Ecto neural progenitor cell (in vitro differentiated cells): ENCODE data around the gene MTMR3.

Experiments used
- DNase-seq: peaks from one replicate; pipeline ENCODE4 v3.0.0-alpha.2; 2018; ENCODE audit warnings: low spot score

The MTMR3 gene

DNA sequence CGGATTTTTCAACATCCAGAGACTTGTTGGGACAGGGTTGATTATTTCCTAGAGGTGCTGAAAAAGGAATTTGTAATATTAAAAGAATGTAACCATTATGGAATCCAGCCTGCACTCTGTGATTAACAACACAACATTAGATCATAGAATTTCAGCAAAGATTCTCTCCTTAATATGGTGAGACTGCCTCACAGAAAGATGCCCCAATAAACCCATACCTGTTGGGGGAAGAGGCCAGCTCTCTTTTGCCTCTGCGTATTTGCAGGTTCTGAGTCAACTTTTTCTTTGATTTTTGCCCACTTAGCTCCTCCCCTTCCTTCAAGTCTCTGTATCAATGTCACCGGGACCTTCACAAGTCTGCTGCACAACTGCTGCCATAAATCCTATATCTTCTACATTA lies 12.4 kb upstream of the MTMR3 start:
- no peak for DNase-seq

DNA sequence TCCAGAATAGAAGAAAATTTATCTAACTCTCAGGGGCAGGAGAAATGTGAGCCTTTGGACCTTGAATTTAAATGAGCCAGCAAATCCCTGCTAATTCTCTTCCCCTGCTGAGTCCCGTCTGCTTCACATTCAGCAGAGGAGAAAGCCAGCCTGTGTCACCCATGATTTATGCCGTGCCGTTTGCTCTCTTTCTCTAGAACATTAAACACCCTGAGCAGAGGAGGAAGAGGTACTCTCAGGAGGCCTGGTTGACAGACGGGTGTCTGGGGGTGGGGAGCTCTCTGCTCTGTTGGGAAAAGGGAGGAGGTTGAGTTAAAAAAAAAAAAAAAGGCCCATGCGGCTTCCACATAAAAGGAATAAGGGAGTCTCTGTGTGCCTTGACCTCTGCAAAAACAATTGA lies 11.3 kb upstream of the MTMR3 start:
- no peak for DNase-seq

DNA sequence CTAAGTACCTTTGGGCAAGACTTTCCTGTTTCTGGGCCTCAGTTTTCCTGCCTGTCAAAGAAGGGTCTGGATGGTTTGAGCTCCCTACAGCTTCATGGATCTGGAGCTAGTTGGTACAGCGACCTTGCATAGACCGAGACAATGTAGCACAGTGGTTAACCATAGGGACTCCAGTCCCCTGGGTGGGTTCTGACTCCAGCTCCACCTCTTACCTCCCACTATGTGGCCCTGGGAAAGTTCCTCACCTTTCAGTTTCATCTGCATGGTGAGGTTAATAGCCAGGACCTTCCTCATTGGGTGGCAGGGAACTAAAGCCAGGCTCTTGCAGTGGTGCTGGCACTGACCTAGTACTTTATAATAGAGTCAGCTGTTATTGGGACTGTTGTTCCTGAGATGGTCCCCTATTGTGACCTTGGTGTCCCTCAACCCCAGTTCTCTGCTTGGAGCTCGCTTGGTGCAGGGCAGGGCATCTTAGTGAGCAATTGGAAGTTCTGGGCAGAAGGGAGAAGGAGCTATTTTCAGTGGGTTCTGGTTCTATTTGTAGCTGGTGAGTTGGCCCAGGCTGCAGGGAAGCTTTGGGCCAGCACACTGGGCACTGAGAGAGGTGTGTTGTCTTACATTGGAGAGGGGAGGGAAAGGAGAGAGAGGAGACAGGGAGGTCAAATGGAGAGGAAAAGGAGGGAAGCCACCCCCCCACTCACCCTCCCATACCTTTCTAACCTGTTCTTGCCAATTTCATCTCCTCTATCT lies 10.7 kb upstream of the MTMR3 start:
- DNase-seq = no peak

DNA sequence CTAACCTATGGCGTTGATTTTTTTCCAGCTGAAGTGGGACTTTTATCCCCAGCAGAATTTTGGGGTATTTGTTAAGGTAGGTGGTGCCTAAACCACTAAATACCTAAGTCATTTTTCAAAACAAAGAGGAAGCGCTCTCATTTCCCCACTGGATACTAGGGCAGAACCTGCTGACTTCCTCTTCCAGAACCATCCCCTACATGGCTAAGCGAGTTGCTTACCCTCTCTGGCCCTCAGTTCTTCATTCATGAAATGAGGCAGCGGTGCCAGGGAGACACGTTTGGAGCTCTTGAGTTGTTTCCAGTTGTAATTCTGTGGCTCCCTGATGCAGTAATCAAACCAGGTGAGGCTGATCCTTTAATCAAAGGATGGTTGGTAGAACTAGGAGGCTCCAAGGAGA lies 10.0 kb upstream of the MTMR3 start:
- no peak for DNase-seq

DNA sequence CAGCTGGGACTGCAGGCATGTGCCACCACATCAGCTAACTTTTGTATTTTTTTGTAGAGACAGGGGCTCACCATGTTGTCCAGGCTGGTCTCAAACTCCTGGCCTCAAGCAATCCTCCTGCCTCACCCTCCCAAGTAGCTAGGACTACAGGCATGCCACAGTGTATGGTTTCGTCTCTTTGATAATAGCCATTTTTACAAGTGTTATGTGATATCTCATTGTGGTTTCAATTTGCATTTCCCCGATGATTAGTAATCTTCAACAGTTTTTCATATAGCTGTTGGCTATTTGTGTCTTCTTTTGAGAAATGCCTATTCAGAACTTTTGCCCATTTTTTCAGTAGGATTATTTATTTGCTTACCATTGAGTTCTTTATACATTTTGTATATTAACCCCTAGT lies 9.0 kb upstream of the MTMR3 start:
- DNase-seq = no peak

DNA sequence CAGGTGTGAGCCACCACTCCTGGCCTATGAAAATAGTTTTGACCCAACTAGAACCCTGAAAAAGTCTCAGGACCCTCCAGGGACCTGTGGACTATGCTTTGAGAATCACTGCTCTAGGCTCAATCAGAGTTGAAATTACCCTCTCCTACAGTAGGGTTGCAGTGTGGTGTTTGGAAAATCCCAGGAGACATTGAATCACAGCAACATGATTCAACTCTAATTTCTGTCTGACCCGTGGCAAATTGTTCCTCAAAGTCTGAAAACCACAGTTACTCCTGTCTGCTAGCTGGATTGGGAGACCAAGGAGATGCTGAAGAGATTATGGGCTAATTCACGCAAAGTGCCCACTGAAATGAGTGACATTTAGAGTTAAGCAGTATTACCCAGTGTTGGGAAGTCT lies 5.4 kb upstream of the MTMR3 start:
- DNase-seq = no peak

DNA sequence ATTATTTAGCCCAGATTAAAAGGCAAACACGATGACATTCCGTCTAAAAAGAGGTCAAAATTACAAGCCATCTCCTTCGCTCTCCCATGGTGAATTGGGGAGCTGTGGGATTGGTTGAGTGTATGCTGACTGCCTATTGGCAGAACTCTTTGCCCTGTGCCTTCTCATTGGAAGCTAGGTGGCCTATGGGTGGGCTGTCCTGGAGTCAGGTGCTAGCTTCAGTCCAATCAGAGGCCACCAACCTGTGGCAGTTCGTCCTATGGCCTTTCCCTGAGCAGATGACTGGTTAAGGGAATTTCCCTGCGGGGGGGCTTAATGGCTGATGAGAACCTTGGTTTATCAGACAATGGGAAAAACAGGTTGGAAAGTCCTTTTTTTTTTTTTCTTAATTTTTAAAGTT lies 3.2 kb upstream of the MTMR3 start:
- no peak for DNase-seq

DNA sequence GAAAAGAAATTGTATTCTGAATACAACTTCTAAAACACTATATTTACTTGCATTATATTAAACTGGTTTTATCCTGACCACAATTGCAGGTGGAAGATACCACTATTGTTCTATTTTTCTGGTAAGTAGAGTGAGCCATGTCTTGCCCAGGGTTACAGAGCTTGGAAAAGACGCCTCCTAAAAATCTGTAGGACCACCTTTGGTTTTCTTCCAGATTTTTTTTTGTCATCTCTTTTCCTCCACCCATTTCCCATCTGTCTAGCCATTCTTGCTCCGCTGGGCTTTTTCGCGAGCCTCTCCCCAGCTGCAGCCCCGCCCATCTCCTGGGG lies 294 bp upstream of the MTMR3 start:
- no peak for DNase-seq

DNA sequence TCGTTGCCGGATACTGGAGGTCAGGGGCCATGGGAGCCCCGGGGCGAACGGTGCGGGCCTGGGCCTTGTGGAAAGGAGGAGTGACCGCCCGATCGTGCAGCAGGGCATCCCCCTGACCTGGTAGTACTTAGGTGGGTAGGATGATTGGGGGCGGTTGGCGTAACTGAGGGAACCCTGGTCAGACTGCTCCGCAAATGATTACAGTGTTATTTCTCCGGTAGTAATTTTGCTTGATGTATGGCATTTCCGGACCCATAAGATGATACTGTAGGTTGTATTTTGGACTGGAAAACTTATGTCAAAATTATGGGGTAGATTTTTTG lies 762 bp downstream of the MTMR3 start:
- no peak for DNase-seq

DNA sequence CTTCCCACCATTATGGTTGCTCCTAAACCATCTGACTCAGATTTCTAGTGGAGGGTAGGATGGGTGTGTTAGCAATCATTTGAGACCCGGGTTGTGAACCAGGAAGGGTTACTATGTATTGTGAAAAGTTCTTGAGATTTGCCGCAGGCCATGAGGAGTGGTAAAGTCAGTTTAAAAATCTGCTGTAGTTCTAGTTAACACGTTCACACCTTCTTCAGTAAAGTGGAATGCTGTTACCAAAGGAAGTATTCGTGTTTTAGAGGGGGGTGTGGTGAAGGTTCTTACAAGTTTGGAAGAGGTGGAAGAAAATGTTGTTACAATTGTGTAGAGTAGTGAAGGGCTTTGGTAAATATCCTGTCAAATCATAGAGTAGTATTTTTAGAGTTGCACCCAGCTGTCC lies 2.6 kb downstream of the MTMR3 start:
- no peak for DNase-seq

DNA sequence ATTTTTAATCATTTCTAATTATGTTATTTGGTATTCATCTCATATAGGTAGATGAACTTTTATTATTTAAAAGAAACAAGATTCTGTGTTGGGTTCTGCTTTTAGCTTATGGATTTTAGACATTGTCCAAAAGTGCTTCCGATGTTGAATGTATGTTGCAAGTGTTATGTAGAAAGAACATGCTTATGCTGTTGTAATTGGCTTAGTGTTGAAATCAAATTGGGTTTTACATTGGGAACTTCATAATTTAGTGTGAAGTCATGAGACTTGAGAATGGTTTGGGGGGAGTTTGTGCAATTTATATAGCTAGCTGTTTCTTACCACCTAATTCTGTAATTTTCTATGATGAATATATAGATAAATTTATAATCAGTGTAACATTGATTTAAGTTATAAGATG lies 3.6 kb downstream of the MTMR3 start:
- DNase-seq = no peak

DNA sequence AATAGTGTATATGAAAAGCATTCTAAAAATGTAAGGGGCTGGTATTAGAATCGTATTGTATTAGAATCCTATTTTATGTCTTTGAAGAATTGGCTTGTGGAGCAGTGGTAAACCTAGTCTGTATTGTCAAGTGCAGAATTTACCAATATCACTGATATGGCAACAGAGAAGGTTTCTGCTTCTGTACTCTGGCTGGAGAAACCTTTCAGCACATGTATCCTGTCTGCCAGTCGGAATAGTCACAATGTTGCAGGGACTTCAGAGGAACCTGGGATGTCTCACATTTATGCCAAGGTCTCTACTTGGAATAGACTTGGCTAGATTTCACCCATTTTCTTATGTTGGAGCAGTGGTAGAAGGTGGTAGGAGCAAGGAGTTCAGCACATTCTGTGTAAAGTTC lies 4.4 kb downstream of the MTMR3 start:
- no peak for DNase-seq

DNA sequence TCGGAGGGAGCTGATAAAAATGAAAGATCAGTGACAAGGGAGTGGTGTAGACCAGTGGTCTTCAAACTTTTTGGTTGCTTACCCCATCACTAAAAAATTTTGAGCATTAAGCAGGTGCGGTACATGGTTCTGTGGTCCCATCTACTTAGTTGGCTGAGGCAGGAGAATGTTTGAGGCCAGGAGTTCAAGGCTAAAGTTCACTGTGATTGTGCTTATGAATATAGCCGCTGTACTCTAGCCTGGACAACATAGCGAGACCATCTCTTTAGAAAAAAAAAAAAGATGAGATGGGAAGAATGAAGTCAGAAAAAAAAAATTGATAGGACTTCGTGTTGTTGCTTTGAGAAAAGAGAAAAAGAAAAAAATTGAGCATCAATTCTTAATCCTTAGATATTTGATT lies 7.8 kb downstream of the MTMR3 start:
- DNase-seq = no peak

DNA sequence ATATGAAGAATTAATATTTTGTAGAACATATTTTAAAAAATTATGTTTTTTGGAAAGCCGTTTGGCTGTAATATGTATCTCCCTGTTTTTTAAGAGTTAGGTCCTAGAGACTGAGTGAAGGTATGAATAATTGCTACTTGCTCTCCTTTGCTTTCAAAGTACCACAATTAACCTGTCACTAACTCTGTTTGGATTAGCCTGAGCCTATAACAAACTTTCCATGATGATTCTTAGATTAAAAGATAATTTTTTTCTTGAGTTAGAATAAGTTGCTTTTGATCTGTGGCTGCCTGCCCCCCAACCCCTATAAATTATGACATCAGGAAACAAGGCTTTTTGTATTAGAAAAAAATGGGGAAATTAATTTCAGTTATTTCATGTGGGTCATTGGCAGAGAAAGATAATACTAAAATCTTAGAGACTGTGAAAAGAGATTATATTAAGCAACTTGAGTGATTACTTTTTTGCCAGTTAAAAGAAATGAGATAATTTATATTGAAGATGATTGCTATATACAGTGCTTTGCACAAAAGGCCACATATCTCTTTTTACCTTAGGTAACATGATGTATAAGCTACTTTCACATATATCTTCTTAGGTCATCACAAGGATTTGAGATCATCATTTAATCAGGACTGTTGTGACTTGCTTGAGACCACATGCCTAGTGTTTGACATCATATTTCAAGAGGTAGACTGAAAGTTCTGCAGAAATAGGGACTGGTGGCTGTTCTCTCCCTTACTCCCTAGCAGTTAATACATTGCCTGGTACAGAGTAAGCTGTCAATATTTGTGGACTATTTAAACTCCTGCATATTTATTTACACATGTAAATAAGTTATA lies 9.6 kb downstream of the MTMR3 start:
- DNase-seq = no peak

DNA sequence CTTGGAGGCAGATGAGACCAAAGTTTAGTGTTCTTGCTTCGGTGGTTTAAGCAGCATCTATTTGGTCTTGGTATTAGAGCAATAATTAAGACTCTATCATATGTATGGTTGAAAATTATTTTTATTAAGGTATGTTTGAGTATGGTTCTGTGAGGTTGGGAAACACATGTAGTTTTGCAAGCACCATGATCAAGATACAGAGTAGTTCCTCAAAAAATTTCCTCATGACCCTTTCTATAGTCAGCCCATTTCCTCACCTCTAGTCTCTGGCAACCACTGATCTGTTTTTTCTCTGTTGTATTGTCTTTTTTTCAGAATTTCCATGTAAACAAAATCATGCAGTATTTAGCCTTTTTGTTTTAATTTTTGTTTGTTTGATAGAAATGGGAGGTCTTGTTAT lies 18.4 kb downstream of the MTMR3 start:
- no peak for DNase-seq

DNA sequence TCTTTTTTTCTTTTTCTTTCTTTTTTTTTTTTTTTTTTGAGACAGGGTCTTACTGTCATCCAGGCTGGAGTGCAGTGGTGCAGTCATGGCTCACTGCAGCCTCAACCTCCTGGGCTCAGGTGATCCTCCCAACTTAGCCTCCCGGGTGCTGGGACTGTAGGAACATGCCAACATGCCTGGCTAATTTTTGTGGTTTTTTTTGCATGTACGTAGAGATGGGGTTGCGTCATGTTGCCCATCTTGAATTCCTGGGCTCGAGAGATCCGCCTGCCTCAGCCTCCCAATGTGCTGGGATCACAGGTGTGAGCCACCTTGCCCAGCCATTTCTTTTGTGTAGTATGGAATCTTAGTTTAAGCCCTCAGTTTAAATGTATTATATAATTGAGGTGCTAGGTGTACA lies 20.4 kb downstream of the MTMR3 start:
- DNase-seq = no peak

DNA sequence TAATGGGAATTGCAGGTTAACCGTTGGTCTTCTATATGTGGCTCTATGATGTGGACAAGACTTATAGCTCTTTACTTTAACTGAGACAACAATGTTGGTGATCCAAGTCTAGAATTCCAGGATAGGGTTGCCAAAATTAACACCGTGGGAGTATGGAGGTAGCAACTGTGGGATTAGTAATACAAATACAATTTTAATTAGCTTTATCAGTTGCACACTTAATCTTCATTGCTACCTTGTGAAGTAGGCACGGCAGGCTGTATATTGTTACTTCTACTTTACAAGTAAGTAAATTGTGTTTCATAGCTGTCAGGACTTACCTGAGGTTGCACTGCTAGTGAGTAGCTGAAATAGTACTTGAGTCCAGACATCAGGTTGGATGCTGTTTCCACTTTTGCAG lies 21.0 kb downstream of the MTMR3 start:
- no peak for DNase-seq

DNA sequence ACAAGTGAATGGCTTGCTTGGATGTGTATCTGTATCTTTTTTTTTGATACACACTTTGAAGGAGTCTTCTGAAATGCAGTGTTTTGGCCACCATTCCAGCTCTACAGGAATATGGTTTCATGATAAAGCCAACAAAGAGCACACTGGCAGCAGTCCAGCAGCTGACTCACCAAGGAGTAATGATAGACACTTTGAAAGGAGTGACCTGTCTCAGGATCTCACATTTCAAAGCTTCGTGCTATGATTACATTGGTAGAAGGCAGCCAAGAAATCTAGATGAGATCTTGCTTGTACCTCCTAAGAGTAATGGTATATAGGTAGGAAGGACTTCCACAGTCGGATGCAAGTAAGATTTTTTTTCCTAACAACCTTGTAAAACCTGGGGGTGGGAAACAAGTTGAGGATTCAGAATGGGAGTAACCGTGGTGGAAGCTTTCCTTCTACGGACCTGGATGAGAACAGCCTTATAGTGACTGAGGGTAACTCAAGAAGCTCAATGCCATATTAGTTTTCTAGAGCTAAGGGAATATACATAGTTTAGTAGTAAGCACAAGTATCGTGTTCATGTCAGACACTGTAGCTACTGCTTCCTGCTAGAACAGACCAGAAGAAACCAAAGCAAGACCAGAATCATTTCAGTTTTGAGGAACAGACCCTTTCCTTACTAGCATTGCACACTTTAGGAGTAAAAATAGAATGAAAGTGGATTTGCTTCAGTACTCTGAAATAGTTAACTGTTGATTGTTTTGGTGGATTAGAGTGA lies 25.0 kb downstream of the MTMR3 start:
- DNase-seq = no peak

DNA sequence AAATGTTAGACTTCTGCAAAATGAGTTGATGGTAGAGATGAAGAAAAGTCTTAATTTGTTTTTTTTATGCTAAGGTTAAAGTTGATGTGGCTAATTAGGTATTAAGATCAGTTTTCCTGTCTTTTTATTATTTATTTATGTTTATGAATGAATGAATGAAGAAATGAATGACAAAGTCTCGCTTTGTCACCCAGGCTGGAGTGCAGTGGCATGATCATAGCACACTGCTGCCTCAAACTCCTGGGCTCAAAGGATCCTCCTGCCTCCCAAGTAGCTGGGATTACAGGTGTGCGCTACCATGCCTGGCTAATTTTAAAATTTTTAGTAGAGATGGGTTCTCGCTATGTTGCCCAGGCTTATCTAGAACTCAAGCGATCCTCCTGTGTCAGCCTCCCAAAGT lies 29.2 kb downstream of the MTMR3 start:
- no peak for DNase-seq

DNA sequence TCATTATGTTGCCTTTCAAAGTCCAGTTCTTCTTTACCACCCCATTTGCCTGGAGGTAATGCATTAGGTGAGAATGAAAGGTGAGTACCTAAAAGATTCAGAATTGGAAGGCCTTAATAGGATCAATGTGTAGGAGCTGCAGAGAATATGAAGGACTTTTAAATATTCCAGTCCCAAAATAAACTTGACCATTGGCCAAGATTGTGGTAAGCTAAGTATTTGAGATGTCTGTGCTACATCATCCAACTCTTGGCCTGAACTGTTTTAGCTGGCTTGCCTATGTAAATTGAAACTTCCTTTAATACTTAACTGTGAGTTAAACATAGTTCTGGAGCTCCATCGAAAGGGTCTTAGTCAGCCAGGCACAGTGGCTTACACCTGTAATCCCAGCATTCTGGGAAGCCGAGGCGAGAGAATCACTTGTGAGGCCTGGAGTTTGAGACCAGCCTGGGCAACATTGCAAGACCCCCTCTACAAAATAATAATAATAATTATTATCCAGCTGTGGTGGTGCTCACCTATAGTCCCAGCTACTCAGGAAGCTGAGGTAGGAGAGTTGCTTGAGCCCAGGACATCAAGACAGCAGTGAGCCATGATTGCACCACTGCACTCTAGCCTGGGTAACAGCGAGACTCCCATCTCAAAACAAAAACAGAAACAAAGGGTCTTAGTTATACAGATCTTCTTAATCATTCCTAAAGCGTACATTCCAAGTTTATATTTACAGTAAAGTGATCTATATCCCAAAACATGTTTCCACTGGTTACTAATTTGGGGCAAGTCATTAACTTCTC lies 29.8 kb downstream of the MTMR3 start:
- no peak for DNase-seq

DNA sequence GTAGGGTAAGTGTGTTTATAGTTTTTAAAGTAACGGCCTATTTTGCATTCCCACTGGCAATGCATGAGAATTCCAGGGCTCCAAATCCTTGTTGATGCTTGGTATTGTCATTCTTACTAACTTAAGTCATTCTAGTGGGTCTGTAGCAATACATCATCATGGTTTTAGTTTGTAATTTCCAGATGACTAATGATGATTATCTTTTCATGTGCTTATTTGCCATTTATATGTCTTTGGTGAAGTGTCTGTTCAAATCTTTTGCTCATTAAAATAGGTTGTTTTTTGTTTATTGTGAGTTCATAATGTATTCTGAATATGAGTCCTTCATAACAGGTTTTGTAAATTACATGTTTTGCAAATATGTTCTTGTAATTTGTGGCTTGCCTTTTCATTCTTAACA lies 31.2 kb downstream of the MTMR3 start:
- no peak for DNase-seq

DNA sequence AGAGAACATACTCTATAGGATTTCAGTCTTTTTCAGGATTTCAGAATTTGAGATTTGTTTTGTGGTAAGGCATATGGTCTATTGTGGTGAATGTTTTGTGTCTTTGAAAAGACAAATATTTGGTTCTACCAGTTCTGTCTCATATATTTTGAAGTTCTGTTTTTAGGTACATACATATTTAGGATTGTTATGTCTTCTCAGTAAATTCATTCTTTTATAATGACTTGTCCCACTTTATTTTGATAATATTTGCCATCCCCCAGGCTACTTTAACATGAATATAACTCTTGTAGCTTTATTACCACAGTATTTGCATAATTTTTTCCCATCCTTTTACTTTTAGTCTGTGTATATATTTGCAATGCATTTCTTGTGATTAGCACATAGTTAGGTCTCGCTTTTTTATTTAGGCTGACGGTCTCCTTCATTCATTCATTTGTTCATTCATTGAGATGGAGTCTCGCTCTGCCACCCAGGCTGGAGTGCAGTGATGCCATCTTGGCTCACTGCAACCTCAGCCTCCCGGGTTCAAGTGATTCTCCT lies 32.1 kb downstream of the MTMR3 start:
- DNase-seq = no peak
